GM12873 (cell line): ENCODE data around the gene CD63.

ENCODE experiments used
- CTCF ChIP-seq: IDR thresholded peaks from 2 replicates; pipeline ENCODE4 v1.5.1; 2012; ENCODE audit warnings: low read depth, mild to moderate bottlenecking, moderate library complexity, low read length, control low read depth; ENCODE audit not compliant: insufficient read depth; ENCODE audit errors: missing control alignments

Gene CD63

DNA sequence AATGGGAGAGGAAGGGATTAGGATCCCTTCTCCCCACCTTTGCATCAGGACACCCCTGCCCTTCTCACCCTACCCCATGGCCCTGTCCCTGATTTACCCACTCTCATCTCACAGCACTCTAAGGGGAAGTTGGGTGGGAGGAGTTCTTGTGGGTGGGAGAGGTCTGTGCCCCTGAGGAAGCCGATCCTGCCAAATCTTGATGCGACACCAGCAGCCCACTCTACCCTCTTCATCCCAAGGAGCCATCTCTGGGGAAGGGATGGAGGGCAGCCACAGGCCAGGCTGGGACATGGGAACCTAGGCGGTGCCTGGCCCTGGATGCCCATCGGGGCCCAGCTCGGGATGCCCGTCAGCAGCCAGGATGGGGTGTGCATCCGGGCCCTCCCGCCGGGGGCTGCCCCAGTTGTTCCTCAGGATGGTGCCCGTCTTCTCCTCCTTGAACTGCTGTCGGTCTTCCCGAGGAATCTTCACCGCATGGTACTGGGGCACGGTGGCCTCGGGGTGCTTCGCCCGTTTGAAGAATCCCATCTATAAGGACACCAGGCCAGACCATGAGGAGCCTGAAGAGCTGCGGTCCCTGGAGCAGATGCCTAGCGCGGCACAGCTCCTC, 43.9 kb downstream of the CD63 start:
- no peak for TF ChIP-seq CTCF

DNA sequence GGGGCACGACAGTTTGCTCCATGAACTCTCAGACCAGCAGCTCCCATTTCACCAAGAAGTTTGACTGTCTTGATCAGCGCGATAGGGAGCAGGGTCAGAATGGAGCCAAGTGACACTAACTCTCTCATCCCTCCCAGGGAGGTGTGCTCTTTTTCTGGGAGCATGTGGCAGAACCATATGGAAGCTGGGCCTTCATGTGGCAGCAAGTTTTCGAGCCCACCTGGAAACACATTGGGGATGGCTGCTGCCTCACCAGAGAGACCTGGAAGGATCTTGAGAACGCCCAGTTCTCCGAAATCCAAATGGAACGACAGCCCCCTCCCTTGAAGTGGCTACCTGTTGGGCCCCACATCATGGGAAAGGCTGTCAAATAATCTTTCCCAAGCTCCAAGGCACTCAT, 45.1 kb downstream of the CD63 start:
- TF ChIP-seq CTCF: no peak

- TF ChIP-seq CTCF: no peak
Measured at GRCh38 chr12:55682087-55682796, 46.6 kb downstream of the CD63 start.

- TF ChIP-seq CTCF: peak; percentile 41
Measured at GRCh38 chr12:55681142-55682077, 47.4 kb downstream of the CD63 start.

DNA sequence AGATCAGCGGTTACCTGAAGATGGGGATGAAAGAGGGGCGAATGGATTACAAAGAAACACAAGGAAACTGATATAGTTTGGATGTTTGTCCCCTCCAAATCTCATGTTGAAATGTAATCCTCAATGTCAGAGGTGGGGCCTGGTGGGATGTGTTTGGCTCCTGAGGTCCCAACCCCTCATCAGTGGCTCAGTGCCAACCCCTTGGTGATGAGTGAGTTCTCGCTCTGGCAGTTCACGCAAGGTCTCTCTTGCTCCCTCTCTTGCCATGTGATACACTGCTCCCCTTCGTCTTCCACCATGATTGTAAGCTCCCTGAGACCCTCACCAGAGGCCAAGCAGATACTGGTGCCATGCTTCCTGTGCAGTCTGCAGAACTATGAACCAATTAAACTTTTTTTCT, 49.1 kb downstream of the CD63 start:
- TF ChIP-seq CTCF: no peak

GRCh38 chr12:55676707-55677106, 52.1 kb downstream of the CD63 start:
- no peak for TF ChIP-seq CTCF

DNA sequence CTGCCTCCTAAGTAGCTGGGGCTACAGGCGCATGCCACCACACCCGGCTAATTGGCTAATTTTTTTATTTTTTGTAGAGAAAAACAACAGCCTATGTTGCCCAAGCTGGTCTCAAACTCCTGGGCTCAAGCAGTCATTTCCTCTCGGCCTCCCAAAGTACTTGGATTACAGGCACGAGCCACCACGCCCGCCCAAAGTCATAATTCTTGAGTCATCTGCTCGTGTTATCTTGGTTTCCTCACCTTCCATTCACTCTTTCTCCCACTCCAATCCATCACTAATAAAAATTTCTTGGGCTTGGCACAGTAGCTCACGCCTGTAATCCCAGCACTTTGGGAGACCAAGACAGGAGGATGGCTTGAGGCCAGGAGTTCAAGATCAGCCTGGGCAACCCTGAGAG, 53.1 kb downstream of the CD63 start:
- no peak for TF ChIP-seq CTCF
